Gastrocnemius medialis (tissue), 4 donors: ENCODE data around the gene GJC3.
"Not testable (repeated sequence)": the region's sequence is repeated elsewhere in the genome, so short reads cannot be mapped to it uniquely, and the experiment has no call there.

Experiments
- CTCF ChIP-seq, 5 experiments: fragments of 450-650 bp in 3 of 5; fragments of 200-600 bp in 2 of 5; sonication (generic) in 2 of 5; IDR thresholded peaks in 4 of 5; conservative IDR thresholded peaks in 1 of 5; 1 replicate in 4 of 5; 2 replicates in 1 of 5; pipeline ENCODE4 v1.5.1; 2016 to 2019; ENCODE audit warnings: antibody characterized with exemption in 5 of 5, mild to moderate bottlenecking in 3 of 5, moderate library complexity in 3 of 5
- POLR2A ChIP-seq, 2 donors: fragments of 450-650 bp; IDR thresholded peaks; one replicate each; pipeline ENCODE4 v1.6.1; 2017; ENCODE audit warnings: antibody characterized with exemption in 2 of 2, mild to moderate bottlenecking in 2 of 2, moderate library complexity in 2 of 2

GRCh38 chr7:99935009-99935408 is 5.6 kb upstream of the GJC3 start:
- TF ChIP-seq CTCF (IDR thresholded peaks at IDR 0.05 in 4 of 5, conservative IDR thresholded peaks at IDR 0.05 in 1 of 5); POLR2A (IDR thresholded peaks at IDR 0.05): not testable (repeated sequence)
